HT1080 (cell line): ENCODE results near the gene CR1L. TPM values are rescaled to one million over a fixed set of nuclear protein-coding genes. Genes with fewer than 3 reads are reported as not detected.
"Not testable (repeated sequence)": the region's sequence is repeated elsewhere in the genome, so short reads cannot be mapped to it uniquely, and the experiment has no call there.

Experiments used
- DNase-seq: peaks from one replicate; pipeline ENCODE4 v3.0.0-alpha.2; 2015; ENCODE audit warnings: low read depth
- total RNA-seq: library from RNA; depleted of rRNA; stranded (reverse); fragments of >200 nt; shearing (Covaris generic); gene quantifications from 2 replicates; pipeline ENCODE4 v1.2.3, GENCODE V29; 2014

CR1L gene
- total RNA-seq, 1 experiment from 2014 or later: not detected

DNA sequence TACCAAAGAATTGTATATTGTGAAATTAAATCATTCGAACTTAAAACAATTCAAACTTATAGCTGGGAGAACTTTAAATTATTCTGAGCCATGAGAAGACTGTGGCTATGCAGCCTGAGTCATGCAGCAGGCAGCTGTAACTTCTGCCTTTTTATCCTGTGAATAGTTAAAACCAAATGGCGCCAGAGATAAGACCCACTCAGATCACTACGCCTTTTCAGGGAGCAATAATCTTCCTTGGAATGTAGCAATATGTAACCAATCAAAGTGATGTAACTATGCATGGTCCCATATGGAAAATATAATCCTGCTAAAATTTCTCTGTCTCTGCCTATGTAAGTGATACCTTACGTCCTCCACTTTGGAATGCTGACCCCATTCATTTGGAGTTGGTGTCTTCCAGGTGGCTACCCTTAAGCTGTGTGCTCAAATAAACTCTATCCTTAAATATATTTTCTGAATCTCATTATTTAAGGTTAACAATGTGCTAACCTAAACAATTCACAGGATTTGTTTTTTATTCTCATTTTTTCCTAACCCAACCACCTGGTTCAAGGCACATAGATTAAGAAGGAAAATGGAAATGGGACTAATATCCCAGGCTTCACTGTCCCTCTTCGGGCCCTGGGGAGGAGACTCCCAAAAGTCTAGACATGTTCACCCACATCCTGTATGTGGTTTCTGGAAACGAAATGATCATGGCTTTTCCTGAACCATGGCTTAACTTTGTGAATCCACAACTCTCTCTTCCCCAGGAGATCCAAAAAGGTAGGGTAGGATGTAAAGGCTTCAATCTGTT is 35.9 kb downstream of the CR1L start:
- peak; percentile 58 for DNase-seq

GRCh38 chr1:207682872-207683434 is 38.0 kb downstream of the CR1L start:
- DNase-seq: not testable (repeated sequence)

GRCh38 chr1:207690551-207690950 is 45.6 kb downstream of the CR1L start:
- DNase-seq: not testable (repeated sequence)

DNA sequence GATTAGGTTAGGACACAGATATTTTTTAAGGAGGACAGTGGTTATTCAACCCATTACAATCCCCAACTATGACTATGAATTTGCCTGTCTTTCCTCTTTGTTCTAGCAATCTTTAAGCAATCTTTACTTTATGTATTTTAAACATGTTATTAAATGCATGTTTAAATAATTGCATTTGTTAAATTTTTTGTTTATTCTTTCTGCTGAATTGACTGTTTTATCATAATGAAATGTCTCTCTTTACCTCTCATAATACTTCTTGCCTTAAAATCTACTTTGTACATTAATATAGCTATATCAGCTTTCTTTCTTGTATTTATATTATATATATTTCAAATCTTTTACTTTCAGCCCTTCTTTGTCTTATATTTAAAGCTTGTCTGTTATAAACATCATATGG is 46.1 kb downstream of the CR1L start:
- no peak for DNase-seq

DNA sequence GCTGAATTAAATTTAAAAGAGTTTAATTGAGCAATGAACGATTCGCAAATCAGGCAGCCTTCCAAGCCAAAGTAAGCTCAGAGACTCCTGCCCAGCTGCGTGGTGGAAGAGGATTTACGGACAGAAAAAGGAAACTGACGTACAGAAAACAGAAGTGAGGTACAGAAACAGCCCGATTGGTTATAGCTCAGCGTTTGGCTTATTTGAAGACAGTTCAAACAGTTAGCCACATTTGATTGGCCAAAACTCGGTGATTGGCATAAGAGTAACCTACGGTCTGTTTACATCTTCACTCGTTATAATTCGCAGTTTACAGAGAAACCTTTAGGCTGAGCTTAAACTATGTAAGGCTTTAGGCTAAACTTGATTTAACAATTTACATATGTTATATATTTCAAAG is 46.9 kb downstream of the CR1L start:
- no peak for DNase-seq

DNA sequence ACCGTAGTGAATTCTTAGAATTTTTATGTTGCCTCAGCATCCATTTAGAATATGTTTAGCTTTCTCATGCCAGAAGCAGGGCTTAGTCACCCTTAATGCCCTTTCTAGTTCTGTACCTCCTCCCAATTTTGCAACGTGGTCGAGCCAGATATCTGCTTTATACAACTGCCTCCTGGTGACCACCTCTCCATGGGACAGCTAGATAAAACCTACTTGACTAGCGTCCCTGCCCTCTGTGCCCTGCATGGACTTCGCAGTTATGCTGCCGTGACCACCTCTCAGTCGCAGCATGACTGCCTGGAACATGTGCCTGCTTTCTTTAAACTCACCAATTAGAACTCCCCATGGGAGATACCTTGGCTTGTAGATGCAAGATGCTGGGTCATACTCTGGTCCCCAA is 47.4 kb downstream of the CR1L start:
- DNase-seq: not testable (repeated sequence)

DNA sequence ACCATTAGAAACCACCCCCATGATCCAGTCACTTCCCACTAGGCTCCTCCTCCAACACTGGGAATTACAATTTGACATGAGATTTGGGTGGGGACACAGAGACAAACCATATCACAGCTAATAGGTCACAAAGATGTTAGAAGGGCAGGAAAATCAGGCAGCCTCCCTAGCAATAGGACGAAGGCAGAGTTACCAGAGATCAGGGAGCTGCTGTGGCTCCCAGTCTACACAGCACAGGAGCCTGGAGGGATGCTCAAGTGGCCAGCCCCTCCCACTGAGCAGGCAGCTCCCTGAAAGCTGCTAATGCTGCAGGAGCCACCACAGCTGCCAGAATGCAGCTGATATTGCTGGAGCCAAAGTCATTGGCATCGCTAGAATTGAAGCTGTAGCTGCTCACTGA is 51.0 kb downstream of the CR1L start:
- no peak for DNase-seq

DNA sequence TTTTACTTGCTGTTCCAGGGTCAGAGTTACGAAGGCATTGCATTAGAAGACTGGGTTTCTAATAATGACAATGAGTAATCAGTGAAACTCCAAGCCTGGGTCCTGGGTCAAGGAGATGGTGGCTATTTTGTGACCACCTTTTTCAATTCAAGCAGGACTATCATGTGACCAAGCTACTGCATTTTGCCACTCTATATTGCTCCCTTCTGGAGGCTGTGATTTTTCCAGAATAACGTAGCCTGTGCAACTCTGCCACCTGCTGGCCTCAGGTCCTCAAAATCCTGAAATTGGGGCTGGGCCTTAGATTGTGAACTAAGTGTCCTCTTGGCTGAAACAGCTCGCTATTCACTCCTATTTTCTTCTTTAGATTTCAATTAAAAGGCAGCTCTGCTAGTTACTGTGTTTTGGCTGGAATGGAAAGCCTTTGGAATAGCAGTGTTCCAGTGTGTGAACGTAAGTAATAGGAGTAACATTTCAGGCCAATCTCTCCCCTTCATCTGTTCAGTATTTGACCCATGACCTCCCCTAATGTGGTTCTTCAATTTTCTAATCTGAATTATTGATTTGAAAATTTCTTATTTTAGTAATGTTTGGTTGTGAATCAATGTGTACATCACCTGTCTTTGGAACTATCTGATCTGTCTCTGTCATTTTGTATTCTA is 54.0 kb downstream of the CR1L start:
- DNase-seq: peak; percentile 66

DNA sequence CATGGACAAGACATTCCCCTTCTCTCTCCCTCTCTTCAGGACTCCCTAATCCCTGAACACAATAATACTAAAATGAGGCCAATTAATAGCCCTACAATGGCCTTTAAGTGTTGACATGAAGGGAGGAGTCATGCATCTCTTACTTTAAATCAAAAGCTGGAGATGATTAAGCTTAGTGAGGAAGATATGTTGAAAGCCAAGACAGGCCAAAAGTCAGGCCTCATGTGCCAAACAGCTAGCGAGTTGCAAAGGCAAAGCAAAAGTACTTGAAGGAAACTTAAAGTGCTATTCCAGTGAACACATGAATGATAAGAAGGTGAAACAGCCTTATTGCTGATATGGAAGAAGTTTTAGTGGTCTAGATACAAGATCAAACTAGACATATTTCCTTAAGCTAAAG is 57.4 kb downstream of the CR1L start:
- no peak for DNase-seq

DNA sequence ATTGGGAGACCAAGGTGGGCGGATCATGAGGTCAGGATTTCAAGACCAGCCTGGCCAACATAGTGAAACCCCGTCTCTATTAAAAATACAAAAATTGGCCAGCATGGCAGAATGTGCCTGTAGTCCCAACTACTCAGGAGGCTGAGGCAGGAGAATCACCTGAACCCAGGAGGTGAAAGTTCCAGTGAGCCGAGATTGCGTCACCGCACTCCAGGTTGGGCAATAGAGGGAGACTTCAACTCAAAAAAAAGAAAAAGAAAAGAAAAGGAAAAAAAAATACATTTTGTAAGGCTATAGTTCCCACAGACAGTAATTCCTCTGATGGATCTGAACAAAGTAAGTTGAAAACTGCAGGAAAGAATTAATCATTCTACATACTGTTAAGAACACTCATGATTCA is 58.8 kb downstream of the CR1L start:
- DNase-seq: no peak

DNA sequence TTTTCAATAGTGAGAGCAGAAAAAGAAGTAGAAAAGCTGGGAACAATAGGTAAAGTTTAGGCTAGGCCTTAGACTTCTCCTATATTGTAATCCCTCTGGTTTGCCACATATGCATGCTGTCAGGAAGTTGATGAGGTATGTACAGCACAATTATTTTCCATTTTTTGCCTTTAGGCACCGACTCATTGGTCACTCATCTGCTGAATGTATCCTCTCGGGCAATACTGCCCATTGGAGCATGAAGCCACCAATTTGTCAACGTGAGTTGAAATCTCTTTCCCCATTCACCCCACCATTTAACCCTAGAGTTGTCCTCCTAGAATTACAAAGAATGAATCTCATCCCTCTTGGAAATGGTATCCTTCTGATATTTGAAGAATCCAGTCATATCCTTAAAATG is 63.1 kb downstream of the CR1L start:
- DNase-seq: peak; percentile 34

- DNase-seq: peak; percentile 39
Observed at GRCh38 chr1:207711285-207711684, 66.4 kb downstream of the CR1L start.

- not testable (repeated sequence) for DNase-seq
Observed at GRCh38 chr1:207712701-207713100, 67.8 kb downstream of the CR1L start.

DNA sequence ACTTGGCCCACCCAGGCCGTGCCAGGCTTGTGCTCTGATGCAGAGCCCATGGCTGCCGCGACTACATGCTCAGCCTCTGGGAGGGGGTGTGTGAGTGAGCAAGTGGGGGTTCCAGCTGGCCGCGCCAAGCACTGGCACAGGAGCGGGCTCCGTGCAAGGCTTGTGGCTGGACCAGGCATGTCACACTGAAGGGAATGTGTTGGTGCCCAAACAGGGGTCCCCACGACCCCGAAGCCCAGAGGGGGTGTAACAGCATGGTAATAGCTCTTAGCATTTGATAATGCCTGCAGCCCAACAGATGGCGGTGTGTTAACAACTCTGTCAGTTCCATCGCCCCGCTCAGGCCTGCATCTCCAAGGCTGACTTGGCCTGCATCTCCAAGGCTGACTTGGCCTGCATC is 68.6 kb downstream of the CR1L start:
- no peak for DNase-seq

DNA sequence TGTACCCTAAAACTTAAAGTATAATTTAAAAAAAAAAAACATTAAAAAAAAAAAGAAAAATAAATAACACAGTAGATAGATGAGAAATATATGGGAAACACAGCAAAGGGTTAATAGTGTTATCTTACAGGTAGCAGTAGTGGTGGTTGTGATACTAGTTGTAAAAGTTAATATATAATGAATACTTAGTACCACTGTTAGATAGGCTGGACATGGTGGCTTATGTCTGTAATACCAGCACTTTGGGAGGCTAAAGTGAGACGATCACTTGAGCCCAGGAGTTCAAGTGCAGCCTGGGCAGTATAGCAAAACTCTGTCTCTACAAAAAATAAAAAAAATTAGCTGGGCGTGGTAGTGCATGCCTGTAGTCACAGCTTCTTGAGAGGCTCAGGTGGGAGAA is 74.3 kb downstream of the CR1L start:
- DNase-seq: no peak

- DNase-seq: not testable (repeated sequence)
Observed at GRCh38 chr1:207728200-207728858, 83.4 kb downstream of the CR1L start.

DNA sequence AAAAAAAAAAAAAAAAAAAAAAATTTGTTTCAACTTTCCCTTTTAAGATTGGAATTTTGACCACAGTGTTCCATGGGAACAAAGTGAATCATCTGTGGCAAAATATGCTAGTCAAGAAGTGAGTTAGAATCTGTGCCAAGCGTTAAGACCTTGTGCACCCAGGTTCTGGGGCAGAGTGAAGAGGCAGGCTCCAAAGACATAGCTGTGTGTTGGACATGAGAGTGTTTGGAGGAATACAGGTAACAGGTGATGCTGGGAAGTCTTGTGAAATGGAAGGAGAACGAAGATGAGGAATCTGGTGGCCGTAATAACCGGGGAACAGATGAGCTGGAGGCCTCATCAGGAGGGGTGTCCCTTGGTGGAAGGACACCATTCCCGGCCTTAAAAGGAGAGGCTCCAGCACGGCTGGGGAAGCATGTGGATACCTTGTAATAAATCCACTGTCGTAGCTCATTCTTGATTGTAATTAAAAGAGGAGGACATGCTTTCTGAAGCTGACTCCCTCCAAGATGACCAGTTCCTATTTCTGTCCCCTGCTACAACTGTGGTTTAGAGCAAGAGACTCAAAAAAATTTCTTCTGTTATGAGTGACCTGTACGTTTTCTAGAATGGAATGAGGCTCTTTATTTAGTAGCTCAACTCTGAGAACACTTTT is 92.7 kb downstream of the CR1L start:
- DNase-seq: not testable (repeated sequence)

GRCh38 chr1:207738158-207738659 is 93.3 kb downstream of the CR1L start:
- not testable (repeated sequence) for DNase-seq

DNA sequence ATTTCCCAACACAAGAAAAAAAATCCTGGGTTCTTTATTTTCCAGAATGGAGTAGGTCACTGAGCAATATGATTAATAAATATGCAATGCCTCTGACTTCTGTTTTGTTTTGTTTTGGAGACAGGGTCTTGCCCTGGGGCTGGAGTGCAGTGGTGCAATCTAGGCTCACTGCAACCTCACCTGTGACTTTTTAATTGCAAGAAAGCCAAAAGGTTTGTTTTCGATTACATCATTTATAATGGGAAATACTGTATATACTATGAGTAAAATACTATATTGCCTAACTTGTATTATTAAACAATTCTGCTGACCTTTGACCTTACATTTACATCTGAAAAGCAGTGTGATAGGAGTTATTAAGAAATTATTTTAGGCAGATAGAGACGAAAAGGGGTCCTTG is 95.3 kb downstream of the CR1L start:
- no peak for DNase-seq

- DNase-seq: no peak
Observed at GRCh38 chr1:207742850-207743555, 98.1 kb downstream of the CR1L start.
